DMS153 (cell line): ENCODE measurements around the gene MRPL18.
"Not testable (repeated sequence)": the region's sequence is repeated elsewhere in the genome, so short reads cannot be mapped to it uniquely, and the experiment has no call there.

Experiments
- DNase-seq: peaks from one replicate; lab custom pipeline; 2025; lab: John Stamatoyannopoulos, UW

Gene MRPL18

DNA sequence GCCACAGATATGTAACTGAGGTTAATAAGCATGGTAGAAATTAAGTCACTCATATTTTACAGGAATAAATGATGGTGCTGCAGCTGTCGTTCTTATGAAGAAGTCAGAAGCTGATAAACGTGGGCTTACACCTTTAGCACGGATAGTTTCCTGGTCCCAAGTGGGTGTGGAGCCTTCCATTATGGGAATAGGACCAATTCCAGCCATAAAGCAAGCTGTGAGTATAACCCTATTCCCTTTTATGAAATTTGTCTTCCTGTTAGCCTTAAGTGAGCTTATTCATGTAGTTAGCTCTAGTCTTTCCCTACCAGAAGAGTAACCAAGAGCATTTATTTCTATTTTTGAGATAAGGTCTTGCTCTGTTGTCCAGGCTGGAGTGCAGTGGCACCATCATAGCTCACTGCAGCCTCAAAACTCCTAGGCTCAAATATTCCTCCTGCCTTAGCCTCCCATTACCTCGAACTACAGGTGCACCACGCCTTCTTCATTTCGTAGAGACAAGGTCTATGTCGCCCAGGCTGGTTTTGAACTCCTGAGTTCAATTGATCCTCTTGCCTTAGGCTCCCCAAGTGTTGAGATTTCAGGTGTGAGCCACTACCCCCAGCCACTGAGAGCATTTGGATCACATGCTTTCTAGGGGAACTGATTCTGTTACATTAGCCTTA lies 12.9 kb upstream of the MRPL18 start:
- no peak for DNase-seq

- DNase-seq, result no peak
These were observed 12.1 kb upstream of the MRPL18 start for GRCh38 chr6:159778131-159778530.

- no peak for DNase-seq
These were observed 11.6 kb upstream of the MRPL18 start for GRCh38 chr6:159778542-159779103.

DNA sequence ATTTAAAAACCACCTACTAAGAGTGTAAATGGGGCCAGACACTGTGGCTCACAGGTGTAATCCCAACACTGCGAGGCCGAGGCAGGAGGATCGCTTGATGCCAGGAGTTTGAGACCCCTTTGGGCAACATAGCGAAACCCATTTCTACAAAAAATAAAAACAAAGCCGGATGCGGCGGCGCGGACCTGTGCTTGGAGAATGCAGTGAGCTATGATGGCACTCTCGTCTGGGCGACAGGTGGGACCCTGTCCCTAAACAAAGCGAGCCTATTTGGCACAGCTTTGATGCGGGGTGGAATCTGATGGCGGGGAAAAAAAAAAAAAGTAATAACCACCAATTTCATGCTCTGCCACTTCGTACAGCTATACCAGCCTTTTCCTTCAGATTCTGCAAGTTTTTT lies 2.0 kb upstream of the MRPL18 start:
- no peak for DNase-seq

DNA sequence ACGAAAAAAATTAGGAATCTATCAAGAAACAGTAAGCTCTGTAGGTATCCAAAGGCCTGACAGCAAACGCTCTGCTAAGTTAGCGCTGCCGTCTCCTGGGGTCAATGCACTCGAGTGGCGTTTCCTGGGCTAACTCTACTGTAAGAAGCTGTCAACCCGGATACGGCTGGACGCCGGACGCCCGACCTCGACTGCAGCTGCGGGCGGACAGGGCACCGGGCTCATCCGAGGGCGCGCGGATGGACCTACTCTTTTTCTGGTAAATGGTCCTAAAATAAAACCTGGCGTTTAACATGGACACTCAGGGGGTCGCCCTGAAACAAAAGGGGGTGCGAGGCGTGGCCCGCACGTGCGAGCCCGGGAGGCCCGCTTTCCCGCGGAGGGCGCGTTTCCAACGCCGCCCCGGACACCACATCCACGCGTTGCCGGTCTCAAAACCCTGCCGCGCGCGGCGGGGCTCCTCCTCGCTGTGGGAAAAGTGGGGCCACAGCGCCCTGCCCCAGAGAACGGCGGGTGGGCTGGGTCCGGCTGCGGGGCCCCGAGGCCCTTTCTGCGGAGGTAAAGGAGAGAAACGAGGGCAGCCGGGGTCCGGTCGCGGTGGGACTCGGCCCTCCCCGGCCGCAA lies 1.4 kb upstream of the MRPL18 start:
- DNase-seq, result no peak

DNA sequence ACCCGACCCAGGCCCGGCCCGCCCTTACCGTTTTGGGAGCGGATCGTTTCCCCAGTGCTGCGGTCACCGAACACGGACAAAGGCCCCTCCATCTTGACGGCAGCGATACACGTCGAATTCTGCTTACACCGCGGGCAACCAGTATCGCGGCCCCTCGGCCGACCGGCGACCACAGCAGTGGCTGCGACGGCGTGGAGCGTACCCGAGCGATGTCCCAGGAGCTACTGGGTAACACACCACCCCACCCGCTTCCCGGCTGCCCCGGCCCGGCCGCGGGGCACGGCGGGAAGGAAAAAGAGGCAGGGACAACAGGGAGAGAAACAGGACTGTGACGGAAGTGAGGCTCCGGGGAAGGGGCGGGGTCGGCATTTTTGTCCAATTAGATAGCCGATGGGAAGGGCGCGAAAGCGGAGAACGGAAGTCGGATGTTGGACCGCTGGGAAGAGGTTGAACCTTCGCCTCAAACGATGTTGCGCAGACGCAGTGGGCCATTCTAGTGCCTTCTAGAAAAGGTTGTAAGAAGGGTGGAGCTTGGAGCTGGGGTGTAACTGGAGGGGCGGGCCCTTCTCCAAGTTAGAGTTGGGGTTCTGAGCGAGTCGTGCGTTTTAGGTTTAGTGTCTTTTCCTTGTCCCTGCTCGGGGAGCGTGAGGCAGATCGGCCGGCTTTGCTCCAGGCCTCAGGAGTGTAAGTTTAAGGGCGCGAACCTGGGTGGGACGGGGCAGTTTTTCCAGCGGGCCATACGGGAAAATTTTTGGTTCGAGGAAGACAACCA lies 704 bp upstream of the MRPL18 start, which contains the start of gene TCP1:
TSS of gene TCP1 (minus strand) at position 226 of the 772 bp plus-strand sequence. CDS start at position 92, 134 bp downstream.
- peak; percentile 99 for DNase-seq

DNA sequence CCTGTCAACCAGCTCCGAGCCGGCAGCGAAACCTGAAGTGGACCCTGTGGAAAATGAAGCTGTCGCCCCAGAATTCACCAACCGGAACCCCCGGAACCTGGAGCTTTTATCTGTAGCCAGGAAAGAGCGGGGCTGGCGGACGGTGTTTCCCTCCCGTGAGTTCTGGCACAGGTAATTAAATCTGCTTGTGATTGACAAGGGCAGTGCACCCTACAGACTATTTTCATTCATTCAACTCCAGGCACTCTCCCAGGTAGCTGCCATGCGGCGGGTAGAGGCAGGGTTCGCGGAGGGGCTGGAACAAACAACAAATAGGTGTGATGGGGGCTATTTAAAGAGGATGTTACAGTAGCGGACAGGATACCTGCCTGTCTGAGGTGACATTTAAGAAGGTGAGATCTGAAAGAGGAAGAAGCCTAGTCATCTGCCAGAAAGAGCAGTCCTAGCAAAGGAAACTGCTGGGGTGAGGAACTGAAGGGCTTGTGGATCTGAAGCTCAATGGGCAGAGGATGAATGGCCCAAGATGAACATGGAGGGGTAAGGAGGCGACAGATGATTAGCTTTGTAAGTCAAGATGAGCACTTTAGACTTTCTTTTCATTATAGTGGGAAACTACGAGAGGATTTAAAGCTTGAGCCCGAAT lies 810 bp downstream of the MRPL18 start:
- no peak for DNase-seq

- DNase-seq, result not testable (repeated sequence)
These were observed 4.7 kb downstream of the MRPL18 start for GRCh38 chr6:159794976-159795375.

- no peak for DNase-seq
These were observed 7.3 kb downstream of the MRPL18 start for GRCh38 chr6:159797554-159797953.

- DNase-seq, result no peak
These were observed 10.0 kb downstream of the MRPL18 start, which contains the start of gene PNLDC1 for GRCh38 chr6:159800141-159800865. PNLDC1 (plus strand) TSS chr6:159800276; CDS start chr6:159800308, 32 bp downstream.

DNA sequence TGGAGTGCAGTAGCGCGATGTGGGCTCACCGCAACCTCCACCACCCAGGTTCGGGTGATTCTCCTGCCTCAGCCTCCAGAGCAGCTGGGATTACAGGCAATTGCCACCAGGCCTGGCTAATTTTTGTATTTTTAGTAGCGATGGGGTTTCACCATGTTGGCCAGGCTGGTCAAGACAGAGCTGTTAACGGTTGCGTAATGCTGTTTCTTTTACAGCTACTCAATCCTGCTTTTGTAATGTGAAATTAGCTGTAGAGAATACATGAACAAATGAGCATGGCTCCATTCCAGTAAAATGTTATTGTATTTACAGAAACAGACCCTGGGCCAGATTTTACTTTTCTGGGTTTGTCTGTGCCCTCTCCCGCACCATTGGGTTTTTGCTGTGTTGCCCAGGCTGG lies 11.7 kb downstream of the MRPL18 start:
- DNase-seq, result no peak

DNA sequence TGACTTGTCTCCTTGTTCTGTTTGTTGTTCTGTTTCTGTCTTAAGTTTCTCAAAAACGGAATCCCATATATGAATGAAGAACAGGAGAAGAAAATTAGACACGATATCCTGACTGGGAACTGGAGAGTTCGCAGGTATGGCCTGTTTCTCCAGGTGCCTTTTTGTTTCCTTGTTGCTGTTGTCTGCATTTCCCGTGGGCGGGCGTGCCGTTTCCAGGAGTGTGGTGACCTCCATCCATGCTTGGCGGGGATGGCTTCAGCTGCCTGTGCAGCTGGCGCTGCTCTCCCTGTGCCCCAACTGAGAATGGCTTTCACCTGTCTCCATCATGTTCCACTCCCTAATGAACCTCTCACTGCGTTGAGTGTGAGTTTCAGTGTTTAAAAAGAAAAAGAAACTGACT lies 14.2 kb downstream of the MRPL18 start:
- no peak for DNase-seq

DNA sequence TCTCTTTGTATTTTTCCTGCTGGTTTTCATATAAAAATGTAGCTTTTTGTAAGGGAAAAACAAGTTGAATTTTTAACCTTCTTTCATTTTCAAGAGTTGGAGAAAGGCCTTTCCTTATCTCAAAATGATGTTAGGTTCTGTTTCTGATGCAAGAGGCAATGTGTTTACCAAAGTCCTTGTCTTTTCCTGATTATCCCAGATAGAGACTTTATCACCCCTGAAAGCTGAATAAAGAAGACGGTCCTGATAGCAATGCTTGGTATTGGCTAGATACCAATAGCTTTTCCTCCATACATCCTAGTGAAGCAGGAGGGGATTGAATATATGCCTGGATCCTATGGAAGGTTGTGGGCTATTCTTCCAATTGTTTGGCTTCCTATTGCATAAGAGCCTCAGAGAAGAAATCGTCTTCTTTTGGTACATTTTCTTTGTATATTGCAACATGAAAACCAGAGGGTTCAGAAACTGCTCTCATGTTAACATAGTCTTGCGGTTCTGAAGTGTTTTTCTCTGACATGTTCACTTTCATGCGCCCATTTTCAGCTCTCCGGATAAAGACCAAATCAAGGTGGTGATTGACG lies 15.3 kb downstream of the MRPL18 start:
- no peak for DNase-seq

GRCh38 chr6:159806021-159806458 lies 15.8 kb downstream of the MRPL18 start:
- no peak for DNase-seq

DNA sequence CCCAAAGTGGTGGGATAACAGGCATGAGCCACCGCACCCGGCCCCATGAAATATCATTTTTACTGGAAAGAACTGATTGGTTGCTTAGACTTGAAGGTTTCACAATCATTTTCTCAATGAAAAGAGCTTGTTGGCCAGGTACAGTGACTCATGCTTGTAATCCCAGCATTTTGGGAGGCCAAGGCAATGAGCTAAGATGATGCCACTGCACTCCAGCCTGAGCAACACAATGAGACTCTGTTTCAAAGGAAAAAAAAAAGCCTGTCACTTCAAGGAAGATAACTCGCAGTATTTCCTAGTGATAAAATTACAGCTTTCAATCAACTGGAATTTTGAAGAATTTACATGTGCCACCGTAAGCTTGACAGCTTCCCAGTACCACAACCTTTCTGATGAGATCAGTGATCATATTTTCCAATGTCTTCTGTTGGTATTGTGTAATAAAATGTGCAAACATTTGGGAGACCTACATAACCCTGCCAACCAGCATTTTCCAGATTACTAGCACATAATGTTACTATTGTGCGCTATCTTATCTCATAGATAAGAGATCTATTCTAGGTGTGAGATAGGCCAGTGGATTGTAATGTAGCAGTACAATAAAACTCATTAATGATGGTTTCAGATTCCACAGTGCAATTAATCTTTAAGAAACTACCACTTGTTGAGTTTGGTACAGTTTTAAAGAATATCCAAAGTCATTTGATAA lies 17.0 kb downstream of the MRPL18 start:
- no peak for DNase-seq

DNA sequence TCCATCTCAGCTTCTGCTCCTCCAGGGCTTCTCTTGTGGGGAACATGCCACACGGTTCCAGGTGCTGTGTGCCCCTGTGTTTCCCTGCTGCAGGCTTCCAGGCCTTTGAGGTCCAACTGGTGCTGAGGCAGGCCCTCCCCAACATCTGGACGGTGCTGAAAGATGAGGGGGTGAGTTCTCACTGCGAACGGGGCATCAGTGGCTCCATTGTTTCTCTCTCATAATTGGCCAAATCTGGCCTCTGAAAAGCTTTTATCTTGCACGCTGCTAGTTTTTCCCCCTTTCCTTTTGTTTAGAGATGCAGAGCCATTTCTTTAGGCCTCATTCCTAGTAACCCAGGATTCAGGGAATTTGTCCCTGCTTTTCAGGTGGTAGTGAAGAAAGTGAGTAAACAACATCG lies 18.4 kb downstream of the MRPL18 start:
- no peak for DNase-seq

DNA sequence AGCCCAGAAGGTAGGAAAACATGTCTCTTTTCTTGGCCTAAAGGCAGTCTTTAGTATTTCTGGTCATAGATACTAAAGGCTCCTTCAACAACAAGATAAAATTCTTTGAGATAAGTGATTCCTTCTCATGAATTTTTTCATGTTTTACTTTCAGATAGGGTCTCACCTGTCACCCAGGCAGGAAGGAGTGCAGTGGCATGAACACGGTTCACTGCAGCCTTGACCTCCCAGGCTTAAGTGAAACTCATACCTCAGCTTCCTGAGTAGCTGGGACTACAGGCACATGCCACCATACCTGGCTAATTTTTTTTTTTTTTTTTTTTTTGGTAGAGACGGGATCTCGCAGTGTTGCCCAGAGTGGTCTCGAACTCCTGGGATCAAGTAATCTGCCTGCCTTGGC lies 18.9 kb downstream of the MRPL18 start:
- DNase-seq, result no peak

- DNase-seq, result no peak
These were observed 23.5 kb downstream of the MRPL18 start for GRCh38 chr6:159813781-159814180.

DNA sequence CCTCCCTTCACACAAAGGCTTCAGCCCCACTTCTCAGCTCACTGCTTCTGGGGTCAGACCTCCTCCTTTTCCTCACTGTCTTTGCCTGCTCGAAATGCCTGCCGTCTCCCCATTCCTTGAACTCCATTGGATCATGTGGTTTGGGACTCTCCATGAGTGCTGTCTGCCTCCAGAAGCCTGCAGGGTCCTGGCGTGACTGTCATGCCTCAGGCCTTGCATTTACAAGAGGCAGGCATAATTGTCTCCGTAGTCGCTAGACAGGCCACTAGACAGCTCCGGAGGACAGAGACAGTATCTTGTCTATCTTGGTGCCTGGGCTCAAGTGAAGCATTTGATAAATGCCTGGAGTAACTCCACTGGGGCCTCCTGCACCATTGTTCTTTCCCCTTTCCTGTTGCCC lies 25.1 kb downstream of the MRPL18 start:
- no peak for DNase-seq

- not testable (repeated sequence) for DNase-seq
These were observed 26.5 kb downstream of the MRPL18 start for GRCh38 chr6:159816775-159817174.
